HG03135 (cell line): ENCODE results near the gene SLIT3.
"Not testable (repeated sequence)": the region's sequence is repeated elsewhere in the genome, so short reads cannot be mapped to it uniquely, and the experiment has no call there.

Source experiments
- ATAC-seq: cut with Tn5 transposase; IDR thresholded peaks from one replicate; pipeline ENCODE4 v1.9.1; 2021; ENCODE audit warnings: mild to moderate bottlenecking, moderate library complexity; ENCODE audit not compliant: unreplicated experiment

SLIT3 gene

GRCh38 chr5:168756453-168757391, 544.2 kb downstream of the SLIT3 start:
- no peak for ATAC-seq

- ATAC-seq, result no peak
Measured at GRCh38 chr5:168755548-168756093, 545.3 kb downstream of the SLIT3 start.

GRCh38 chr5:168753691-168754254, 547.2 kb downstream of the SLIT3 start:
- ATAC-seq, result no peak

- ATAC-seq, result no peak
Measured at GRCh38 chr5:168752416-168753190, 548.3 kb downstream of the SLIT3 start.

GRCh38 chr5:168752012-168752411, 548.9 kb downstream of the SLIT3 start:
- ATAC-seq, result no peak

- no peak for ATAC-seq
Measured at GRCh38 chr5:168750926-168751325, 550.0 kb downstream of the SLIT3 start.

GRCh38 chr5:168749391-168750100, 551.4 kb downstream of the SLIT3 start:
- ATAC-seq, result no peak

GRCh38 chr5:168747987-168748777, 552.8 kb downstream of the SLIT3 start:
- ATAC-seq, result no peak

- no peak for ATAC-seq
Measured at GRCh38 chr5:168746893-168747640, 553.9 kb downstream of the SLIT3 start.

- not testable (repeated sequence) for ATAC-seq
Measured at GRCh38 chr5:168746126-168746892, 554.6 kb downstream of the SLIT3 start.

- ATAC-seq, result no peak
Measured at GRCh38 chr5:168743617-168744016, 557.3 kb downstream of the SLIT3 start.

- ATAC-seq, result not testable (repeated sequence)
Measured at GRCh38 chr5:168742311-168742710, 558.6 kb downstream of the SLIT3 start.

GRCh38 chr5:168740811-168741213, 560.1 kb downstream of the SLIT3 start:
- ATAC-seq, result no peak

- no peak for ATAC-seq
Measured at GRCh38 chr5:168740092-168740800, 560.7 kb downstream of the SLIT3 start.

GRCh38 chr5:168737066-168737465, 563.9 kb downstream of the SLIT3 start:
- ATAC-seq, result no peak

GRCh38 chr5:168736281-168736831, 564.6 kb downstream of the SLIT3 start:
- no peak for ATAC-seq

- ATAC-seq, result no peak
Measured at GRCh38 chr5:168734620-168735300, 566.2 kb downstream of the SLIT3 start.
